Vagina (tissue), 2 donors: Measurements from ENCODE around the gene LDLRAD4.

Experiments
- POLR2A ChIP-seq, 2 donors: fragments of 450-650 bp; IDR thresholded peaks; one replicate each; pipeline ENCODE4 v1.6.1; 2017; ENCODE audit warnings: antibody characterized with exemption in 2 of 2, mild to moderate bottlenecking in 2 of 2, moderate library complexity in 2 of 2
- TF ChIP-seq, protein P1 (sequence below), 3 experiments: fragments of 450-650 bp in 2 of 3; fragments of 200-600 bp in 1 of 3; sonication (generic) in 1 of 3; IDR thresholded peaks; one replicate each; pipeline ENCODE4 v1.5.1; 2017 to 2019; ENCODE audit warnings: antibody characterized with exemption in 3 of 3, mild to moderate bottlenecking in 2 of 3, moderate library complexity in 2 of 3

DNA sequence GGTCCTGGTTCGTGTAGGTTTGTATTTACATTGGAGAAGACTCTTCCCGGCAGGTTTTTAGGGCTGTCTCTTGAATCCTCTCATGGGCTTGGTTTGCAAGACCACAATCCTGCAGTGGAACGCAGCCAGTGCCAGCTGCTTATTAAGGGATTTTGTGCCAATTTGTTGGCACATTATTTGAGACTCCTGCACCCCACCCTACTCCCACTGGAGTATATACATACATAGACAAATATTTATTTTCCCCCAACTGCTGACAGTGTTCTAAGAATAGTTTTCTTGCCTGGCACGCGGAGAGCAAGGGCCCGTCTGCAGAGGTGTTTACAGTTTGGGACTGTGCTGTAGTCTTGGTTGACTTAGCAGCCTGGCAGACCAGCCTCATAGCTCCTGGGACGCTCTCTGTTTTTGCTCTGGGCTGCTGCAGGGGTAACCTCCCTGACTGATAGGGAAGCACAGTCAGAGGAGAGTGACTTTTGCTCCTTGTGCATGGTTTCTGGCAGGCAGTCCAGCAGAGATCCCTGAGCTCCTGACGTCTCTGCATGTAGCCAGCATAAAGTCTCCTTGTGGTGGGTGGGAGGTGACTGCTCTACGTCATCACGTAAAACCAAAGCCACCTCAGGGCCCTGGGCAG lies 1.9 kb downstream of the LDLRAD4 start:
- TF ChIP-seq, protein P1, sequence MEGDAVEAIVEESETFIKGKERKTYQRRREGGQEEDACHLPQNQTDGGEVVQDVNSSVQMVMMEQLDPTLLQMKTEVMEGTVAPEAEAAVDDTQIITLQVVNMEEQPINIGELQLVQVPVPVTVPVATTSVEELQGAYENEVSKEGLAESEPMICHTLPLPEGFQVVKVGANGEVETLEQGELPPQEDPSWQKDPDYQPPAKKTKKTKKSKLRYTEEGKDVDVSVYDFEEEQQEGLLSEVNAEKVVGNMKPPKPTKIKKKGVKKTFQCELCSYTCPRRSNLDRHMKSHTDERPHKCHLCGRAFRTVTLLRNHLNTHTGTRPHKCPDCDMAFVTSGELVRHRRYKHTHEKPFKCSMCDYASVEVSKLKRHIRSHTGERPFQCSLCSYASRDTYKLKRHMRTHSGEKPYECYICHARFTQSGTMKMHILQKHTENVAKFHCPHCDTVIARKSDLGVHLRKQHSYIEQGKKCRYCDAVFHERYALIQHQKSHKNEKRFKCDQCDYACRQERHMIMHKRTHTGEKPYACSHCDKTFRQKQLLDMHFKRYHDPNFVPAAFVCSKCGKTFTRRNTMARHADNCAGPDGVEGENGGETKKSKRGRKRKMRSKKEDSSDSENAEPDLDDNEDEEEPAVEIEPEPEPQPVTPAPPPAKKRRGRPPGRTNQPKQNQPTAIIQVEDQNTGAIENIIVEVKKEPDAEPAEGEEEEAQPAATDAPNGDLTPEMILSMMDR (IDR thresholded peaks at IDR 0.05): no peak
- TF ChIP-seq POLR2A (IDR thresholded peaks at IDR 0.05): no peak
